Measurements from ENCODE around the gene RAP1GAP.
"Not testable (repeated sequence)": the region's sequence is repeated elsewhere in the genome, so short reads cannot be mapped to it uniquely, and the experiment has no call there.

RAP1GAP gene

GRCh38 chr1:21680918-21681317 is 11.8 kb upstream of the RAP1GAP start:
- DNase-seq (ENCODE audit: extremely low spot score, insufficient read length, low read depth), result no peak
- FAIRE-seq, result no peak

GRCh38 chr1:21680381-21680780 is 11.2 kb upstream of the RAP1GAP start:
- FAIRE-seq (no peak), DNase-seq (ENCODE audit: extremely low spot score, insufficient read length, low read depth) (no peak)

GRCh38 chr1:21677168-21677567 is 8.0 kb upstream of the RAP1GAP start:
- no peak for FAIRE-seq
- no peak for DNase-seq (ENCODE audit: extremely low spot score, insufficient read length, low read depth)

- FAIRE-seq (no peak), DNase-seq (ENCODE audit: extremely low spot score, insufficient read length, low read depth) (no peak)
Measured at GRCh38 chr1:21674957-21675356, 5.8 kb upstream of the RAP1GAP start.

- DNase-seq (ENCODE audit: extremely low spot score, insufficient read length, low read depth); FAIRE-seq: not testable (repeated sequence)
Measured at GRCh38 chr1:21673853-21674252, 4.7 kb upstream of the RAP1GAP start.

- FAIRE-seq, result no peak
Measured at GRCh38 chr1:21673277-21673780, 4.2 kb upstream of the RAP1GAP start.

GRCh38 chr1:21672478-21673276 is 3.5 kb upstream of the RAP1GAP start:
- no peak for FAIRE-seq
- no peak for DNase-seq (ENCODE audit: extremely low spot score, insufficient read length, low read depth)

More at GRCh38 chr1:21673277-21673780, 4.2 kb upstream of the RAP1GAP start:
- no peak for DNase-seq (ENCODE audit: extremely low spot score, insufficient read length, low read depth)

- no peak for DNase-seq (ENCODE audit: extremely low spot score, insufficient read length, low read depth)
- no peak for FAIRE-seq
Measured at GRCh38 chr1:21671915-21672314, 2.8 kb upstream of the RAP1GAP start.

- DNase-seq (ENCODE audit: extremely low spot score, insufficient read length, low read depth) (no peak), FAIRE-seq (no peak)
Measured at GRCh38 chr1:21670956-21671902, 2.1 kb upstream of the RAP1GAP start.

GRCh38 chr1:21670059-21670881 is 1.1 kb upstream of the RAP1GAP start:
- DNase-seq (ENCODE audit: extremely low spot score, insufficient read length, low read depth) (no peak), FAIRE-seq (no peak)

- DNase-seq (ENCODE audit: extremely low spot score, insufficient read length, low read depth), result no peak
- no peak for FAIRE-seq
Measured at GRCh38 chr1:21668951-21669257, 253 bp downstream of the RAP1GAP start.

- FAIRE-seq, result no peak
- no peak for DNase-seq (ENCODE audit: extremely low spot score, insufficient read length, low read depth)
Measured at GRCh38 chr1:21668232-21668950, 766 bp downstream of the RAP1GAP start.

- FAIRE-seq, result no peak
- DNase-seq (ENCODE audit: extremely low spot score, insufficient read length, low read depth), result no peak
Measured at GRCh38 chr1:21667348-21668231, 1.6 kb downstream of the RAP1GAP start.

GRCh38 chr1:21666576-21667320 is 2.4 kb downstream of the RAP1GAP start:
- no peak for FAIRE-seq
- no peak for DNase-seq (ENCODE audit: extremely low spot score, insufficient read length, low read depth)

GRCh38 chr1:21665711-21666575 is 3.2 kb downstream of the RAP1GAP start:
- DNase-seq (ENCODE audit: extremely low spot score, insufficient read length, low read depth) (no peak), FAIRE-seq (no peak)

- DNase-seq (ENCODE audit: extremely low spot score, insufficient read length, low read depth) (no peak), FAIRE-seq (no peak)
Measured at GRCh38 chr1:21664806-21665588, 4.2 kb downstream of the RAP1GAP start.

Measured in GM18507 (cell line).